ENCODE data around the gene ARF1. TPM values are rescaled to one million over a fixed set of nuclear protein-coding genes. Genes with fewer than 3 reads are reported as not detected.

ARF1 gene
- total and polyA plus RNA-seq, 10 of the 15 experiments (the other 5 are each of a cell fraction or from before 2014, with no cell fraction given) = 48.4 to 508 (median 283) TPM

DNA sequence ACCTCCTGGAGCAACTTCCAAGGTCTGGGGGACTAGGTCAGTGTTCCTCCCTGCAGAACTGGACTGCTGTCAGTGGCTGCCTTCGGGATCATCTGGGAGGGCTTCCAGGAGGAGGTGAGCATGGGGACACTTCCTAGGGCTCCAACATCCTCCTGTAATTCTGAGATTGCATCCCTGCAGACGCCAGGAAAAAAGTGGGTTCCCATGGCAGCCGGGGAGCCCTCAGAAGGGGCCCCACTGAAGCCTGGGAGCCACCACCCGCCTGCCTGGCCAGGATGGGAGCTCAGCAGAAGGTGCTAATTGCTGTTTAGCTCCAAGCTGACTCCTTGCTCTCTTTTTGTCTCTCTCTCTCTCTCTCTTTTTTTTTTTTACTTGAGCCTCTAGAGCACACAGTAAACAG is 16.1 kb upstream of the ARF1 start:
- DNase-seq (ENCODE audit: low read depth, low spot score) (no peak), FAIRE-seq (no peak), ATAC-seq (no peak)
- SMC1A ChIA-PET (ENCODE audit: uncharacterized antibody, unreplicated experiment) = interaction anchor here (0.6 kb wide), 1 partner anchor 455 kb away, joined by 3 read pairs; no protein-coding TSS in a partner anchor
- H3K79me2 ChIP-seq (ENCODE audit: control insufficient read depth, insufficient read depth, low read length) = no peaks in the 10 kb centered on the region
- POLR2A ChIA-PET = no interaction called here
- WGBS (ENCODE audit: insufficient coverage, insufficient replicate concordance, low lambda C conversion rate, missing lambda C conversion rate) = 5% methylated on average over 4 of the region's 4 CpGs
- no TSS peak for BruUV-seq (replicated peaks)
- no peaks in the 10 kb centered on the region for H3K27me3 ChIP-seq (replicated peaks in 1 of 2; ENCODE audit: control insufficient read depth in 2 of 2, insufficient read depth in 2 of 2, low read length in 1 of 2)
- TF ChIP-seq TCF3 (IDR thresholded peaks at IDR 0.05; ENCODE audit: borderline replicate concordance, insufficient read depth, low read depth, low read length) (no peak), TCF7 (IDR thresholded peaks at IDR 0.05; ENCODE audit: borderline replicate concordance) (no peak)
- TF ChIP-seq, protein P1, sequence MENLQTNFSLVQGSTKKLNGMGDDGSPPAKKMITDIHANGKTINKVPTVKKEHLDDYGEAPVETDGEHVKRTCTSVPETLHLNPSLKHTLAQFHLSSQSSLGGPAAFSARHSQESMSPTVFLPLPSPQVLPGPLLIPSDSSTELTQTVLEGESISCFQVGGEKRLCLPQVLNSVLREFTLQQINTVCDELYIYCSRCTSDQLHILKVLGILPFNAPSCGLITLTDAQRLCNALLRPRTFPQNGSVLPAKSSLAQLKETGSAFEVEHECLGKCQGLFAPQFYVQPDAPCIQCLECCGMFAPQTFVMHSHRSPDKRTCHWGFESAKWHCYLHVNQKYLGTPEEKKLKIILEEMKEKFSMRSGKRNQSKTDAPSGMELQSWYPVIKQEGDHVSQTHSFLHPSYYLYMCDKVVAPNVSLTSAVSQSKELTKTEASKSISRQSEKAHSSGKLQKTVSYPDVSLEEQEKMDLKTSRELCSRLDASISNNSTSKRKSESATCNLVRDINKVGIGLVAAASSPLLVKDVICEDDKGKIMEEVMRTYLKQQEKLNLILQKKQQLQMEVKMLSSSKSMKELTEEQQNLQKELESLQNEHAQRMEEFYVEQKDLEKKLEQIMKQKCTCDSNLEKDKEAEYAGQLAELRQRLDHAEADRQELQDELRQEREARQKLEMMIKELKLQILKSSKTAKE (IDR thresholded peaks at IDR 0.05; ENCODE audit: low read depth, poor library complexity, severe bottlenecking) = no peak
- TF ChIP-seq, protein P2, sequence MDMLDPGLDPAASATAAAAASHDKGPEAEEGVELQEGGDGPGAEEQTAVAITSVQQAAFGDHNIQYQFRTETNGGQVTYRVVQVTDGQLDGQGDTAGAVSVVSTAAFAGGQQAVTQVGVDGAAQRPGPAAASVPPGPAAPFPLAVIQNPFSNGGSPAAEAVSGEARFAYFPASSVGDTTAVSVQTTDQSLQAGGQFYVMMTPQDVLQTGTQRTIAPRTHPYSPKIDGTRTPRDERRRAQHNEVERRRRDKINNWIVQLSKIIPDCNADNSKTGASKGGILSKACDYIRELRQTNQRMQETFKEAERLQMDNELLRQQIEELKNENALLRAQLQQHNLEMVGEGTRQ (IDR thresholded peaks at IDR 0.05; ENCODE audit: borderline replicate concordance, low read depth, low read length) = no peak
- no peak overlapping the region for H3K9ac ChIP-seq (ENCODE audit: control insufficient read depth, insufficient read depth, low read length)
- RAD21 ChIA-PET (ENCODE audit: unreplicated experiment) = no interaction called here
- CTCF ChIA-PET = interaction anchor here (0.9 kb wide), 1 partner anchor 67 kb away, joined by 3 read pairs; no protein-coding TSS in a partner anchor
- no peak overlapping the region for H3K4me3 ChIP-seq
- no peaks in the 10 kb centered on the region for H4K20me1 ChIP-seq (ENCODE audit: control insufficient read depth, insufficient read depth)
- H3K4me1 ChIP-seq (ENCODE audit: control insufficient read depth, insufficient read depth, low read length) = no peaks in the 10 kb centered on the region
- H3K4me2 ChIP-seq (ENCODE audit: control insufficient read depth, insufficient read depth) = no peak overlapping the region
- H2AFZ ChIP-seq (ENCODE audit: control insufficient read depth, low read depth, low read length) = no peak overlapping the region
- intact Hi-C loops (cut with micrococcal nuclease; ENCODE audit: unreplicated experiment) (no loop called here), in situ Hi-C loops (cut with MboI) (no loop called here)
- no peaks in the 10 kb centered on the region for H3K9me3 ChIP-seq (replicated peaks; ENCODE audit: control insufficient read depth, insufficient read depth, low read length)
- H3K36me3 ChIP-seq (ENCODE audit: control insufficient read depth in 2 of 2, insufficient read depth in 2 of 2, low read length in 1 of 2) = no peaks in the 10 kb centered on the region
- H3K27ac ChIP-seq (ENCODE audit: control insufficient read depth, insufficient read depth) = no peak overlapping the region

Measured in GM12878 (cell line).